Vagina (tissue), 2 donors: Measurements from ENCODE around the gene RASA2. TPM values are rescaled to one million over a fixed set of nuclear protein-coding genes. Genes with fewer than 3 reads are reported as not detected.

Experiments used
- DNase-seq, 2 donors: peaks; one replicate each; pipeline ENCODE4 v3.0.0-alpha.2; 2017; ENCODE audit errors: extremely low spot score in 2 of 2
- H3K27ac ChIP-seq: fragments of 200-600 bp; sonication (generic); one replicate; pipeline ENCODE4 v1.5.1; 2019
- H3K27me3 ChIP-seq: fragments of 200-600 bp; sonication (generic); one replicate; pipeline ENCODE4 v1.5.1; 2019
- H3K36me3 ChIP-seq, 2 donors: fragments of 200-600 bp; sonication (generic); one replicate each; pipeline ENCODE4 v1.5.1; 2017 to 2019
- H3K4me1 ChIP-seq: fragments of 200-600 bp; sonication (generic); one replicate; pipeline ENCODE4 v1.5.1; 2019
- H3K4me3 ChIP-seq, 2 donors: fragments of 200-600 bp; sonication (generic); 1 replicate in 1 of 2; 2 replicates in 1 of 2; pipeline ENCODE4 v1.5.1; 2016 to 2019
- H3K9me3 ChIP-seq: fragments of 200-600 bp; sonication (generic); one replicate; pipeline ENCODE4 v1.5.1; 2019
- POLR2A ChIP-seq, 2 donors: fragments of 450-650 bp; IDR thresholded peaks; one replicate each; pipeline ENCODE4 v1.6.1; 2017; ENCODE audit warnings: antibody characterized with exemption in 2 of 2, mild to moderate bottlenecking in 2 of 2, moderate library complexity in 2 of 2
- POLR2AphosphoS5 ChIP-seq, 2 donors: sonication (generic); formaldehyde crosslinking; IDR thresholded peaks; one replicate each; pipeline ENCODE4 v1.9.0; 2017; ENCODE audit warnings: antibody characterized with exemption in 2 of 2, mild to moderate bottlenecking in 2 of 2, low read depth in 1 of 2; ENCODE audit not compliant: insufficient read depth in 1 of 2
- intact Hi-C: fragments of 100-400 bp; cut with DNase I; formaldehyde crosslinking; loops from one replicate; pipeline ENCODE4 v1.15.1; 2023
- total RNA-seq: library from RNA; depleted of rRNA; stranded (reverse); fragments of >200 nt; gene quantifications from one replicate; pipeline ENCODE4 v1.2.3, GENCODE V29; 2016
- TF ChIP-seq, protein P1 (sequence below), 3 experiments: fragments of 450-650 bp in 2 of 3; fragments of 200-600 bp in 1 of 3; sonication (generic) in 1 of 3; IDR thresholded peaks; one replicate each; pipeline ENCODE4 v1.5.1; 2017 to 2019; ENCODE audit warnings: antibody characterized with exemption in 3 of 3, mild to moderate bottlenecking in 2 of 3, moderate library complexity in 2 of 3

The RASA2 gene
- total RNA-seq, 1 donor from 2014 or later, result 18.4 TPM

DNA sequence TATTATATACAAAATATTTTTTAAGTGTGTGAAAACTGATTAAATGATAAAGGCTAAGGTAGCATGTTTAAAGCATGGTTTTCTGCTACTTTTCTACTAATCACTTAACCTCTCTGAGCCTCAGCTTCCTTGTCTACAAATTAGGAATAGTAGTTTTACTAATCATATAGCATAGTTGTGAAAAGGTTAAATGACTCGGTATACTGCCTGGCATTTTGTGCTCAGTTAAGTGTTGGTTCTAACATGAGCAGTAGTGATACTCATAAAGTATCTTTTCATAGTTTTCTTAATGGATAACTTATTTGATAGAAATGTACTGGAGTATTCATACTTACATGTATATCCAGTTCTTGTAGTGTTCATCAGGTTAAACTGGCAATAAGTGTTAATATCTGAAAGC lies 13.6 kb downstream of the RASA2 start:
- peaks cover 24% of the 10 kb centered on the region for H3K4me1 ChIP-seq
- H3K9me3 ChIP-seq, result no peaks in the 10 kb centered on the region
- no peaks in the 10 kb centered on the region for H3K36me3 ChIP-seq
- H3K27me3 ChIP-seq, result no peaks in the 10 kb centered on the region
- intact Hi-C loops, result no loop called here
- no peak for TF ChIP-seq POLR2A (IDR thresholded peaks at IDR 0.05)
- no peak for TF ChIP-seq POLR2AphosphoS5 (IDR thresholded peaks at IDR 0.05; ENCODE audit: insufficient read depth in 1 of 2, low read depth in 1 of 2)
- no peak overlapping the region for H3K27ac ChIP-seq
- H3K4me3 ChIP-seq, result no peak overlapping the region
- DNase-seq, result no peak

DNA sequence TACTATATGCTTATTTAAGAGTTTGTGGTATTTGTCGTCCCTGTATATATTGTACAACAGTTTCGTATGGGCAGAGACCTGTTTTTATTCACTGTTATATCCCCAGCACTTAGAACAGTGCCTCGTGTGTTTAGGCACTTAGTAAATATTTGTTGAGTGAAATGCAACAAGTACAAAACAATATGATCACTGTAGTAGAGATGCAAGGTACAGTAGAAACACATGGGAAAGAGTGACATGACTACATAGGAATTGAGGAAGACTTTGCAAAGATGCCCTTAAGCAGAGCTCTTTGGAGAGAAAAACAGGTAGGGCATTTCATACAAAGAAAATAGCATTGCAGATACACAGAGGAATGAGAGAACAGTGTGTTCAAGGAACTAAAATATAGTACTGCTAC lies 18.3 kb downstream of the RASA2 start:
- intact Hi-C loops, result no loop called here
- Histone ChIP-seq H3K27ac (no peak overlapping the region), H3K4me3 (no peak overlapping the region), H3K4me1 (peaks cover 15% of the 10 kb centered on the region), H3K27me3 (no peaks in the 10 kb centered on the region), H3K9me3 (no peaks in the 10 kb centered on the region), H3K36me3 (no peaks in the 10 kb centered on the region)
- TF ChIP-seq, protein P1, sequence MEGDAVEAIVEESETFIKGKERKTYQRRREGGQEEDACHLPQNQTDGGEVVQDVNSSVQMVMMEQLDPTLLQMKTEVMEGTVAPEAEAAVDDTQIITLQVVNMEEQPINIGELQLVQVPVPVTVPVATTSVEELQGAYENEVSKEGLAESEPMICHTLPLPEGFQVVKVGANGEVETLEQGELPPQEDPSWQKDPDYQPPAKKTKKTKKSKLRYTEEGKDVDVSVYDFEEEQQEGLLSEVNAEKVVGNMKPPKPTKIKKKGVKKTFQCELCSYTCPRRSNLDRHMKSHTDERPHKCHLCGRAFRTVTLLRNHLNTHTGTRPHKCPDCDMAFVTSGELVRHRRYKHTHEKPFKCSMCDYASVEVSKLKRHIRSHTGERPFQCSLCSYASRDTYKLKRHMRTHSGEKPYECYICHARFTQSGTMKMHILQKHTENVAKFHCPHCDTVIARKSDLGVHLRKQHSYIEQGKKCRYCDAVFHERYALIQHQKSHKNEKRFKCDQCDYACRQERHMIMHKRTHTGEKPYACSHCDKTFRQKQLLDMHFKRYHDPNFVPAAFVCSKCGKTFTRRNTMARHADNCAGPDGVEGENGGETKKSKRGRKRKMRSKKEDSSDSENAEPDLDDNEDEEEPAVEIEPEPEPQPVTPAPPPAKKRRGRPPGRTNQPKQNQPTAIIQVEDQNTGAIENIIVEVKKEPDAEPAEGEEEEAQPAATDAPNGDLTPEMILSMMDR (IDR thresholded peaks at IDR 0.05), result no peak
- no peak for TF ChIP-seq POLR2AphosphoS5 (IDR thresholded peaks at IDR 0.05; ENCODE audit: insufficient read depth in 1 of 2, low read depth in 1 of 2)
- DNase-seq, result no peak

DNA sequence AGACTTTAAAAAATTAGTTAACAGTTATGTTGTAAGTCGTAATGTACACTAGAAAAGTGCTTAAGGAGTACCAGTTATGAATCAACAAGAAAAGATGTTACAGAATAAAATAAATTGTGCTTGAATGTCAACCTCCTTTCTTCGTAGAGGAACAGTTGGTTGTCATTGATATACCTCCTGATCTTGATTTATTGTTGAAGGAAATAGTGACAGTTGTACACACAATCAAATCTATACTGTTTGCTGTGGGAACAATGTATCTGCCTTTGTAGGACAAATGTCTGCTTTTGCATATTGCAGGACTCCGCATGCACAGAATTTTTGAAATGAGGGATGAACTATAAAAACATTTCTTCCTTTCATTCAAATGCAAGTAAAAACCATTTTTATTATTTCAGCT lies 19.2 kb downstream of the RASA2 start:
- Histone ChIP-seq H3K4me1 (peaks cover 12% of the 10 kb centered on the region), H3K27ac (no peak overlapping the region), H3K4me3 (no peak overlapping the region), H3K27me3 (no peaks in the 10 kb centered on the region), H3K36me3 (no peaks in the 10 kb centered on the region), H3K9me3 (no peaks in the 10 kb centered on the region)
- DNase-seq, result no peak
- no peak for TF ChIP-seq POLR2A (IDR thresholded peaks at IDR 0.05)
- TF ChIP-seq POLR2AphosphoS5 (IDR thresholded peaks at IDR 0.05; ENCODE audit: insufficient read depth in 1 of 2, low read depth in 1 of 2), result no peak
- TF ChIP-seq, protein P1 (IDR thresholded peaks at IDR 0.05), result no peak
- intact Hi-C loops, result no loop called here

DNA sequence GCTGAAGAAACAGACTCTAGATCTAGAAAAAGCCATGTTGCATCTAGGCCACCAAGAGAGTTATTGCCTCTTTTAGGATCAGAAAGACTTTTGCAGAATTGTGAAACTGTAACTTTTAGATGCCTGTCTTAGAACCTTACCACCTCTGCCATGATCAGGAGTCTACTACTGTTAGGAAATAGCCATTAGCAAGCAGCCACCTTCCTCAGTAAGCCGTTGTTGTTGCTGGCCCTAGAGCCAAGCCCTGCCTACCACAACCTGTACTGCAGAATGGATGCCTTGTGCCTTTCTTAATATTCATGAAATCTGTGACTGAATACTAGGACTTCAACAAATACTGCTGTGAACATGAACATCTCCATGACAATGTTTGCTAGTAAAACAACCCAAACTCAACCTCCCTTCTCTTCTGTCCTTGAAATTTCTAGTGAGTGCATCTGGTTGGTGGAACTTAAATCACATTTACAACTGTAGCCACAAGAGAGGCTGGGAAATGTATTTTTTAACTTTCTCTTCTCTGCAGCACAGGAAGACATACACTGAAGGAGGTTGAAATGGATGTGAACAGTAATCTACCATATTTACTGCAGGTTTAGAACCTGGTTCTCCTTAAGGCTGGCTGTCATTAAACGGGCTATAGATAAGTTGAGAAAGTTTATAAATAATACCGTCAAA lies 20.7 kb downstream of the RASA2 start:
- no peaks in the 10 kb centered on the region for H3K27me3 ChIP-seq
- TF ChIP-seq, protein P1 (IDR thresholded peaks at IDR 0.05), result no peak
- TF ChIP-seq POLR2A (IDR thresholded peaks at IDR 0.05) (no peak), POLR2AphosphoS5 (IDR thresholded peaks at IDR 0.05; ENCODE audit: insufficient read depth in 1 of 2, low read depth in 1 of 2) (no peak)

DNA sequence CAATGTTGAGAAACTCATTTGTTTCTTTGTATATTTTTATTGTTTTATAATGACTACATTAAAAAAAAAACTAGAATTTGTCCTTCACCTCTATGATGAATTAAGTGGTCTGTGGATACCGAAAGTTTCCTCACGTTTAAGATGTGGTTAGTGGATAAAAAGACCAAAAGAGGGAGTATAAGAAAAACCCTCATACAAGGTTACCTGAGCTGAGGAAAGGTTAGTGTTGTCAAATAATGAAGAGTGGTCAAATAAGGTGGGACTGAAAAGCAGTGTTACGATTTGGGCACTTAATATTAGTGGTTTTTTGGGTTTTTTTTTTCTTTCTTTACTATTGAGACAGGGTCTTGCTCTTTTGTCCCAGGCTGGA lies 21.2 kb downstream of the RASA2 start:
- no peak overlapping the region for H3K27ac ChIP-seq
- TF ChIP-seq POLR2AphosphoS5 (IDR thresholded peaks at IDR 0.05; ENCODE audit: insufficient read depth in 1 of 2, low read depth in 1 of 2) (no peak), POLR2A (IDR thresholded peaks at IDR 0.05) (no peak)
- TF ChIP-seq, protein P1 (IDR thresholded peaks at IDR 0.05), result no peak
- no peaks in the 10 kb centered on the region for H3K36me3 ChIP-seq
- no peaks in the 10 kb centered on the region for H3K9me3 ChIP-seq
- H3K4me1 ChIP-seq, result no peaks in the 10 kb centered on the region
- H3K4me3 ChIP-seq, result no peak overlapping the region
- H3K27me3 ChIP-seq, result no peaks in the 10 kb centered on the region
- DNase-seq, result no peak
- intact Hi-C loops, result no loop called here

More for the DNA sequence above, 20.7 kb downstream of the RASA2 start:
- H3K36me3 ChIP-seq, result no peaks in the 10 kb centered on the region
- DNase-seq, result no peak
- intact Hi-C loops, result no loop called here
- H3K27ac ChIP-seq, result no peak overlapping the region
- H3K4me1 ChIP-seq, result no peaks in the 10 kb centered on the region
- no peak overlapping the region for H3K4me3 ChIP-seq
- no peaks in the 10 kb centered on the region for H3K9me3 ChIP-seq
